ENCODE results near the gene ZNF644.
"Not testable (repeated sequence)": the region's sequence is repeated elsewhere in the genome, so short reads cannot be mapped to it uniquely, and the experiment has no call there.

ZNF644 gene

DNA sequence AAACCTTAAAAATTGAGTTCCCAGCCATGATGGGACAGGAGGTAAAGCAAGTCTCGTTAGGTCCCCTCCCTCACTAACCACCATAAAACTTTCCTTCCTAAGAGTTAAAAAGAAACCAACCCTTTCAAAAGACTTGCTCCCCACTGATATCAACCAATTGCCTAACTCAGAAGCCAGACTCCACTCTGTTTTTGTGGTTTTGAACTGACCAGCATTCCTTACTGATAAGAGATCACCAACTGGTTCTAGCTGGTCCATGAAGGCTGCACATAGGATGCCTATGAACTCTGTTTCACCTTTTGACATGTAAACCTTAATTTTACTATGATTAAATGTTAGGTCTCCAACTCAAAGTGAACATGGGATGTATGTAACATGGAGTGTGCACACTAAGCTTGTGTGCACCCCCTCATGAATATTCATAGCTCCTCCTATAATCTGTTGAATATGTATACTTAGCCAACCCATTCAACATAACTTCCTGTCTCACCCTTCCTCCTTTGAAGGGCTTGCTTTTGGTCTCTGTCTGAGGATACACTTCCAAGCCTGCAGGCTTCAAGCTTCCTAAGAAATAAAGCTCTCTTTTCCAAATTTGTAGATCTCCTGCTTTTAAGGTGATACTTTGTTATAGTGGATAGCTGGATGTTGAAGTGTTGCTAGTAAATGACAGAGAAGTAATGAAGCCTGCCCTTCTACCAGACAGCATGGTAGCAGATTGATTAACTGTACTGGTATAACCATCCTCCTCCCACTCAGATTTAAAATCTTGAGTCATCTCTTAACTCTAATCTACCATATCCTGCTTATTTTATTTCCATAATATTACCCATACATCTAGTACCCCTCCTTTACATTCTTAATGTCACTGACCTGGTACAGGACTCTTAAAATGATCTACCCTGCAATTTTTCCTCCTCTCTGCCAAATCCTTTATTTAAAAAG lies 95.6 kb downstream of the ZNF644 start:
- DNase-seq: no peak

DNA sequence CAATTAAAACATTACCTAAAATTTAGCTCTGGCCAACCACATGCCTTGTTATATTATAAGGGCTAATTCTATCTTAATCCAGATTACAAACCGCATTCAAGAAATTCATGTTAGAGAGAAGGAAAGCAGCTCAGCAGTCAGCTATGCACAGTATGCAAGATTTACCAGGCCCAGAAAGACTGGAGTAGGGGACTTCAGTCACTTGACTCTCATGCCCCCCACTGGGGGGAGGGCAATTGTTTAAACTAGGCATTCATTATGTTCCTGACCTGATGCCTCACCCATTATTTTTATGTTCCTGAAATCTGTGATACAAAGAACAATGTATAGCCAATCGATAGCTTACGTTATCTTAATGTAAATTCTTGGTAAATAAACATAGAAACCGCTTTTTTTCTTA lies 96.9 kb downstream of the ZNF644 start:
- no peak for DNase-seq

DNA sequence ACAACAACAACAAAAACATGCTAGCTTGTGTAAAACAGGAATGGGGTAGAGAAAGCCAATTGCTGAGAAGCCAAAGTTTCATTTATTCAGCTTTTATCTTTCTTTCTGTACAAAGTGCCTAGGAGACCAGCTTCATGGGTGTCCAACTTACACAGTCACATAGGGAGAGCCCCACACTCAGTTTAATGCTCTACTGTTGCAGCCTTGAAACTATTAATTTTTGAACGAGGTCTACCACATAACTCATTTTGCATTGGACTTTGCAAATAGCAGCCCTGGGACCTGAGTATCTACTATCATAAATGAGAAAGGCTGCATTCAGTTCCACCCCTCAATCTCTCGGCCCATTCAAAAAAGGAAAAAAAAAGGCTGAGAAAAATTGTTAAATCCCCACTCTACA lies 98.8 kb downstream of the ZNF644 start:
- DNase-seq: no peak

GRCh38 chr1:90922202-90922601 lies 99.6 kb downstream of the ZNF644 start:
- no peak for DNase-seq

DNA sequence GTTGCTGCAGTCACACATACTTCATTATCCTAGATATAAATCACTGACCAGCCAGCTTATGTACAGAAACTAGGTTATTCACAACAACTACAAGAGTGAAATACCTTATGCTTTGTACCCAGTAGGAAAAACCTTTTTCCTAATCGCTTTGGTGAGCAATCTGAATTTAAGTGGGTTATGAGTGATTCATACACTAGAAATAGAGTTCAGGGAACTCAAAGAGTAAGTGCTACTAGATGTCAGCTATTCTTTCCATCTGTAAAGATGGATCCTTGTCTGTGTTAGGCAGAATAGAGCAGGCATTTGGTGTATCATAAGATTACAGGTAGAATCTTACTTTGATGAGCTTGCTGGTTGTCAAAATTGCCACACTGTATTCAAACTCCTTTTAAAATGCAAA lies 101.9 kb downstream of the ZNF644 start:
- no peak for DNase-seq

- DNase-seq: no peak
These were observed 102.6 kb downstream of the ZNF644 start for GRCh38 chr1:90919190-90919719.

DNA sequence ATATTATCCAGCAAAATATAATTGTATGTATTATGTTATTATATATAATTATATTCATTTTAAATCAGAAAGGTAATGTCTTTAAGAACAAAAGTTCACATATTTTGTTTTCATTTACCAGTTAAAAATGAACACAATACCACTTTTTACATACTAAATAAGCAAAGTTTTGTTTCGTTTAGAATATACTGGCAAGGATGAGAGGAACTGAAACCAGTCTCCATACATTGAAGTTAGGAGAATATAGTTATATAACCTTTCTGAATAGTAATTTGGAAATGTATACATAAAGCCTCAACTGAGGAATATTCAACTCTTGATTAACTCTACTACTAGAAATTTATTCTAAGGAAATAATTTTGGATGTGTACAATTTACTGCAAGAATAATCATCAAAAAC lies 110.5 kb downstream of the ZNF644 start:
- DNase-seq: no peak

DNA sequence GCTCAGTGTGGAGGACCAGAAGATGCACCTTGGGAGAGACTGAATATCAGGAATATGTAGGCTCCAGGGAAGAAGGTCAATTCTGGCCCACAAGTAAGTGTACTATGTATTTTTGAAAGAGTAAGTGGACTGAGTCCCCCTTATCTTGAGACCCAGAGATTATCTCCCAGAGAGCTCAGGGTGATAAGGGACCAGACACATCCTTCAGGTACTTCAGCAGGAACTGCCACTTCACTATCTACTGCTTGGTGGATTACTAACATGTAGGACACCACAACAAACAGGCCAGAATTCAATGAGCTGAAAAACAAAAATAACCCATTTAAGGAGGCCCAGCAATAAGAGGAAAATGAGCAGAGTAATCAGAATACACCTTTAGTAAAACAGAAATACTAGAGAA lies 119.2 kb downstream of the ZNF644 start:
- DNase-seq: no peak

GRCh38 chr1:90899263-90899662 lies 122.6 kb downstream of the ZNF644 start:
- no peak for DNase-seq

DNA sequence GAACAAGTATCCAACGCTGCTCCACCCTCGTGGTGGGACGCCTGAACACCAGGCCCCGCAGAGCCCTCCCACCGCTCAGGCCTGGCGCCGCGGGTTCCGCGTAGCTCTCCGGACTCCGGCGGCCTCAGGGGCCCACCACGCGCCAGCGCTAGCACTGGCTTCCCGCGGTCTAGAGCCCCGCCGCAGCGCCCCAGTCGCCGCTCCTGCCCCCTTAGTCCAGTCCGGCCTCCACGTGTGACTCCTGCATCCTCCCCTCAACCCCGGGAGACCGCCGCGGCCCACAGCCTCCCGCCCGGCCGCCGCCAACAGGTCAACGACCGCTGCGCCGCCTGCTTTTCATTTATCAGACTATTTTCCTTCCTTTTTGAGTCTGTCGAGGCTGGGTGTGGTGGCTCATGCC lies 128.2 kb downstream of the ZNF644 start:
- not testable (repeated sequence) for DNase-seq

DNA sequence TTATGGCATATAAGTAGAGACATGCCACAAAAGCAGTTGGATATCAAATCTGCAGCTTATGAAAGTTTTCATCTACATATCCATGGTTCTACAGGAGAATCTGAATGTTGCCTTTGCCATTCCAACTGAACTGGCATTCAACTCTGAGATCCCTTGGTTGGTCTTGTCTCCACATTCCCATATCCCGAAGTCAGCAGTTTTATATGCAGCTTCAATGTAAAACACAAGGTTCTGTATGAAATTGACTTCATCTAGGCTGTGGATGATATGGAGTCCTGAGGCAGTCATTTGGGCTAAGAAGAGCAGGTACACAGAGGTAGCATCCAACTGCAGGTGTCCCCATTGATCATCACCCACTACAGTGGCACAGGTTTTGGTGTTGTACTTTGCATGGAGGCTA lies 129.0 kb downstream of the ZNF644 start:
- DNase-seq: not testable (repeated sequence)

- not testable (repeated sequence) for DNase-seq
These were observed 129.6 kb downstream of the ZNF644 start for GRCh38 chr1:90892196-90892595.

- DNase-seq: not testable (repeated sequence)
These were observed 130.1 kb downstream of the ZNF644 start for GRCh38 chr1:90891756-90892155.

DNA sequence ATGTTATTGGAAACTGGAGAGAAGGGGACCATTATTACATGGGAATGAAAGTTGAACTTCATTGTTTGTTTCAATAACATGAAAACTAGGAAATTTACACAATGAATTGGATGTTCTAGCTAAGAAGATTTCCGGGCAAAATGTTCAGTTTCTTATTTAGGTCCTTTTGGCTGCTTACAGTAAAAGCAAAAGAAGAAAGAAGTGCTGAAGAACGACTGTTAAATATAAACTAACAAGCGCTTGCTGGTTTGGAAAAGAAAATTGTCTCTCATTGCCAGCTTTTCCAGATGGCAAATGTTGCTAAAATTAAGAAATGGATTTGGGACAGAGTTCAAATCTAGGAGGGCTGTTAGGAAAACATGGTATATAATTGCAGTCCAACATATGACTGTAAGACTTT lies 139.6 kb downstream of the ZNF644 start:
- DNase-seq: no peak

- DNase-seq: no peak
These were observed 140.8 kb downstream of the ZNF644 start for GRCh38 chr1:90881034-90881433.

DNA sequence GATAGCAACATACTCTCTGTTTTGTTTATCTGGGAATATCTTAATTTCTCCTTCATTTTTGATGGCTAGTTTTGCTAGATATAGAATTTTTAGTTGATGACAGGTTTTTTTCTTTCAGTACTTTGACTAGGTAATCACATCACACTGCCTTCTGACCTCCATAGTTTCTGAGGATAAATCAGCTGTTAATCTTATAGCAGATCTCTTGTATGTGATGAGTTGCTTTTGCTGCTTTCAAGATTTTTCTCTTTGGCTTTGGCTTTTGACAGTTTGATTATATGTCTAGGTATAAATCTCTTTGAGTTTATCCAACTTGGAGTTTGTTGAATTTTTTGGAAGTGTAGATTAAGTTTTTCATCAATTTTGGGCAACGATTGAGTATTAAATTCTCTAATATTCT lies 142.6 kb downstream of the ZNF644 start:
- no peak for DNase-seq

DNA sequence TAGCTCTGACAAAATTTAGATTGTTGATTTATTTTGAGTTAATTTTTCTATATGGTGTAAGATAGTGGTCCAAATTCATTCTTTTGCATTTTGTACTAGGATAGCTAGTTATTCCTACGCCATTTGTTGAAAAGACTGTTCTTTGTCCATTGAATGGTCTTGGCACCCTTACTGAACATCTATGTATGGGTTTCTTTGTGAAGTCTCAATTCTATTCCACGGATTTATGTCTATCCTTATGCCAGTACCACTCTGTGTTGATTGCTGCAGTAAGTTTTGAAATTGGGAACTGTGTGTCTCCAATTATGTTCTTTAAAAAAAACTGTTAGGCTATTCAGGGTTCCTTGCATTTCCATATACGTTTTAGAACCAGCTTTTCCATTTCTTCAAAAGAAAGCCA lies 145.7 kb downstream of the ZNF644 start:
- DNase-seq: no peak
